Measurements from ENCODE around the gene APBA3. TPM values are rescaled to one million over a fixed set of nuclear protein-coding genes. Genes with fewer than 3 reads are reported as not detected.

APBA3 gene
- total and polyA plus RNA-seq, 2 donors from 2014 or later, result 17.1 to 27.5 TPM

DNA sequence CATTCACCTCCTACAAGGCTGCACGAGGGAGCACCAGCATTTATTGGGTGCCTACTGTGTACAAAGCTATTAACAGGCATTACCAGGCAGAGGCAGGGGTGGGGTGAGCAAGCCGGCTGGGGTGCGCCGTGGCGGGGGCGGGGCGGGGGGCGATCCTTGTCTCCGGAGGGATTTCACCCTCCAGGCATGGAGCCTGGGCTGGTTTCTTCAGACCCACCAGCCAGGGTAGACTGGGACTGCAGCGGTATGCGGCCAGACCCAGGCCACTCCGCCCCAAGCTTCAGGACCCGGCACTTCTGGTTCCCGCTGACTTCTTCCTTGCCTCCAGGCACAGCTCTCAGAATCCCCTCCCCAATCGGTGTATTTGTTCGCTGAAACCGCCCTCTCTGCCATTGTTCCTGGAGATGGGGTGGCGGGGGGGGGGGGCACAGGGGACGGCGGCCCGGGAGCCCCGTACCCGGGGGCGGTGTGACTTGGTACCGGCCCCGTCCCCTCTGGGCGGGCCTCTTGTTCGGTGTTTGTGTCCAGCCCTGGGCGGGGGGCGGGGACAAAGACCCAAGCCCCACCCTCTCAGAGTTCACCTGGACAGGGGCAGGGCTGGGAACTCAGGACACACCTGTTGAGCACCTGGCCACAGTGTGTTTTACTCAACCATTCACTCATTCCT is 38.9 kb downstream of the APBA3 start:
- TF ChIP-seq, protein P1, sequence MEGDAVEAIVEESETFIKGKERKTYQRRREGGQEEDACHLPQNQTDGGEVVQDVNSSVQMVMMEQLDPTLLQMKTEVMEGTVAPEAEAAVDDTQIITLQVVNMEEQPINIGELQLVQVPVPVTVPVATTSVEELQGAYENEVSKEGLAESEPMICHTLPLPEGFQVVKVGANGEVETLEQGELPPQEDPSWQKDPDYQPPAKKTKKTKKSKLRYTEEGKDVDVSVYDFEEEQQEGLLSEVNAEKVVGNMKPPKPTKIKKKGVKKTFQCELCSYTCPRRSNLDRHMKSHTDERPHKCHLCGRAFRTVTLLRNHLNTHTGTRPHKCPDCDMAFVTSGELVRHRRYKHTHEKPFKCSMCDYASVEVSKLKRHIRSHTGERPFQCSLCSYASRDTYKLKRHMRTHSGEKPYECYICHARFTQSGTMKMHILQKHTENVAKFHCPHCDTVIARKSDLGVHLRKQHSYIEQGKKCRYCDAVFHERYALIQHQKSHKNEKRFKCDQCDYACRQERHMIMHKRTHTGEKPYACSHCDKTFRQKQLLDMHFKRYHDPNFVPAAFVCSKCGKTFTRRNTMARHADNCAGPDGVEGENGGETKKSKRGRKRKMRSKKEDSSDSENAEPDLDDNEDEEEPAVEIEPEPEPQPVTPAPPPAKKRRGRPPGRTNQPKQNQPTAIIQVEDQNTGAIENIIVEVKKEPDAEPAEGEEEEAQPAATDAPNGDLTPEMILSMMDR (IDR thresholded peaks at IDR 0.05; ENCODE audit: borderline replicate concordance, extremely low read depth, insufficient read depth), result no peak
- Histone ChIP-seq H3K27me3 (ENCODE audit: control insufficient read depth, insufficient read depth, low read length) (no peaks in the 10 kb centered on the region), H3K9me3 (ENCODE audit: control insufficient read depth in 2 of 3, insufficient read depth in 1 of 3, low read length in 3 of 3) (no peaks in the 10 kb centered on the region), H3K4me3 (ENCODE audit: low read length in 3 of 3) (peak overlapping the region in 2 of 3 donors; percentile 58 to 64), H3K36me3 (ENCODE audit: control insufficient read depth in 2 of 3, insufficient read depth in 3 of 3, low read length in 3 of 3) (no peaks in the 10 kb centered on the region), H3K4me1 (ENCODE audit: control insufficient read depth in 2 of 3, insufficient read depth in 2 of 3, low read depth in 1 of 3, low read length in 3 of 3) (peaks cover 0 to 5% (median 3%) of the 10 kb centered on the region in 3 donors), H3K9ac (ENCODE audit: low read length in 3 of 3) (peak overlapping the region in 1 of 3 donors; percentile 67), H3K27ac (ENCODE audit: low read depth in 2 of 2, low read length in 2 of 2) (no peak overlapping the region)
- intact Hi-C loops (cut with DNase I), result no loop called here
- FAIRE-seq, result no peak
- DNase-seq, result peak in 3 of 5 donors; percentile 27 to 67 (median 47)

DNA sequence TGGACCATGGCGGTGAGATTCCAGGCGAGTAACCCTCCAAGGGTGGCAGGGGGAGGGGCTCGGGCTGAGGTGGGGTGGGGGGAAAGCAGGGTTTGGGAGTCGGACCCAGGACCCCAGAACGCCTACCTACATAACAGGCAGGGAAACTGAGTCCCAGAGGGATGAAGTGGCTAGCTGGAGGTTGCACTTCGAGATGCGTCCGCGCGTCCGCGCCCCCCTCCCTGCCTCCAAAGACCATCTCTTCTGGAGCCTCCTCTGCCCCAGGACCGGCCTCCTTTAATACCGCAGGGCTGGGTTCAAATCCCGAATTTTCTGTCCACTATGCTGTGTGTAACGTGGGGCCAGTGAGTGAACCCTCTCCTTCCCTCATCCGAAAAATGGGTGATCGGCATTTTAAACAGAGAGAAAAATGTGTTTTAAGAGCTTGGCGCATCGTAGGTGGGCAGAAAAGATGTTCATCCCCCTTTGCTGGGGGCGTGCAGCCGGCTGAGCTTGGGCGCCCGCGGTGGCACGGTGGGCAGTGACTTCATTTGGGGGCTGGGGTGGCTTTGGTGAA is 39.5 kb downstream of the APBA3 start:
- TF ChIP-seq, protein P1 (IDR thresholded peaks at IDR 0.05; ENCODE audit: borderline replicate concordance, extremely low read depth, insufficient read depth), result no peak
- Histone ChIP-seq H3K9ac (ENCODE audit: low read length in 3 of 3) (peak overlapping the region in 1 of 3 donors; percentile 67), H3K27ac (ENCODE audit: low read depth in 2 of 2, low read length in 2 of 2) (peak overlapping the region in 1 of 2 donors; percentile 22), H3K9me3 (ENCODE audit: control insufficient read depth in 2 of 3, insufficient read depth in 1 of 3, low read length in 3 of 3) (no peaks in the 10 kb centered on the region), H3K4me1 (ENCODE audit: control insufficient read depth in 2 of 3, insufficient read depth in 2 of 3, low read depth in 1 of 3, low read length in 3 of 3) (peaks cover 0 to 5% (median 3%) of the 10 kb centered on the region in 3 donors), H3K36me3 (ENCODE audit: control insufficient read depth in 2 of 3, insufficient read depth in 3 of 3, low read length in 3 of 3) (no peaks in the 10 kb centered on the region), H3K4me3 (ENCODE audit: low read length in 3 of 3) (peak overlapping the region in 2 of 3 donors; percentile 58 to 64), H3K27me3 (ENCODE audit: control insufficient read depth, insufficient read depth, low read length) (no peaks in the 10 kb centered on the region)
- intact Hi-C loops (cut with DNase I), result no loop called here
- FAIRE-seq, result no peak
- DNase-seq, result peak in 1 of 5 donors; percentile 75

DNA sequence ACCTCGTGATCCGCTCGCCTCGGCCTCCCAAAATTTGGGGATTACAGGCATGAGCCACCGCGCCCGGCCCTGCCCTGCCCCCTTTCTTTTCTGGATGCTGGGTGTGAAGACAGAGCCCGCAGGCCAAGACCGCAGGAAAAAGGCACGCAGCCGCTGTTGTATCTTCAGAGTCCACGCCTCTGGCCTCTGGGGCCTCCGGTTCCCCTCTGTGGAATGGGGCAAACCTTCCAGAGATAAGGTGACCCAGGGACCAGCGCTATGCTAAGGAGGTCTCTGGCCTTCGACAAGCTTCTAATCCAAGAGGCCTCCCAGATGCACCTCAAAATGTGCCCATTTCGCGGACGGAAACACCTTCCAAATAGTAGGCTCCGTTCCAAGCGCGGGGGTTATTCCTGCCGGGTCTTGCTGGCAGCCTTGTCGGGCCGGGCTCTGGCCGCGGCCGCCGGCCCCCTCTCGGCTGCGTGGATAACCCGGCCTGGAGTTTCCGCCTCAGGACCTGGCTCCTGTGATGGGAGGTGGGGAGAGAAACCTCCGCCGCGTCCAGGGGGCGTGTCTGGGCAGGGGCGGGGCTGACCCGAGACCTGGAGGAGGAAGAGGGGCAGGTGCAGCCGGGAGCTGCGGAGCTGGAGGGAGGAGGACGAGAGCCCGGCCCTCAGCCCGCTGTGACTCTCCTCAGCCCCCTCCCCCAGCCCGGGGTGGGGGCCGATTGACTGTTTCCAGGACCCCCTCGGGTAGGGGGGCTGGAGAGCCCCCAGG is 40.2 kb downstream of the APBA3 start:
- H3K4me3 ChIP-seq (ENCODE audit: low read length in 3 of 3), result peak overlapping the region in 1 of 3 donors; percentile 64
- H3K36me3 ChIP-seq (ENCODE audit: control insufficient read depth in 2 of 3, insufficient read depth in 3 of 3, low read length in 3 of 3), result no peaks in the 10 kb centered on the region
- FAIRE-seq (no peak), DNase-seq (peak; percentile 94 to 96 (median 94))
- intact Hi-C loops (cut with DNase I), result no loop called here
- H3K9me3 ChIP-seq (ENCODE audit: control insufficient read depth in 2 of 3, insufficient read depth in 1 of 3, low read length in 3 of 3), result no peaks in the 10 kb centered on the region
- no peak overlapping the region for H3K9ac ChIP-seq (ENCODE audit: low read length in 3 of 3)
- peaks cover 0 to 5% (median 3%) of the 10 kb centered on the region in 3 donors for H3K4me1 ChIP-seq (ENCODE audit: control insufficient read depth in 2 of 3, insufficient read depth in 2 of 3, low read depth in 1 of 3, low read length in 3 of 3)
- no peaks in the 10 kb centered on the region for H3K27me3 ChIP-seq (ENCODE audit: control insufficient read depth, insufficient read depth, low read length)
- peak overlapping the region; percentile 22 to 32 for H3K27ac ChIP-seq (ENCODE audit: low read depth in 2 of 2, low read length in 2 of 2)
- TF ChIP-seq, protein P1 (IDR thresholded peaks at IDR 0.05; ENCODE audit: borderline replicate concordance, extremely low read depth, insufficient read depth), result peak; percentile 26
